HepG2 (cell line): ENCODE results near the gene PSMA7. TPM values are rescaled to one million over a fixed set of nuclear protein-coding genes. Genes with fewer than 3 reads are reported as not detected.

ENCODE experiments used
- BORCS8-MEF2B ChIP-seq: sonication (generic); formaldehyde crosslinking; IDR thresholded peaks from 2 replicates; pipeline ENCODE4 v1.8.0; 2022; ENCODE audit warnings: mild to moderate bottlenecking, missing genetic modification reagents
- CAMTA2 ChIP-seq: sonication (generic); formaldehyde crosslinking; IDR thresholded peaks from 2 replicates; pipeline ENCODE4 v1.4.0; 2020; ENCODE audit warnings: mild to moderate bottlenecking, missing genetic modification reagents, borderline replicate concordance
- GTF2F1 ChIP-seq: fragments of 150-350 bp; IDR thresholded peaks from 2 replicates; pipeline ENCODE4 v1.6.1; 2014; ENCODE audit warnings: low read length
- KDM5B ChIP-seq: sonication (generic); formaldehyde crosslinking; IDR thresholded peaks from 2 replicates; pipeline ENCODE4 v1.4.0; 2020; ENCODE audit warnings: missing genetic modification reagents, mild to moderate bottlenecking, borderline replicate concordance
- MYC ChIP-seq: sonication (generic); formaldehyde crosslinking; IDR thresholded peaks from 2 replicates; pipeline ENCODE4 v1.9.0; 2021; ENCODE audit warnings: missing genetic modification reagents, borderline replicate concordance
- NFKB2 ChIP-seq: sonication (generic); formaldehyde crosslinking; IDR thresholded peaks from 2 replicates; pipeline ENCODE4 v1.4.0; 2020; ENCODE audit warnings: missing genetic modification reagents, borderline replicate concordance
- POLR2AphosphoS2 ChIP-seq: IDR thresholded peaks from 2 replicates; pipeline ENCODE4 v1.6.1; 2011; ENCODE audit warnings: low read depth, low read length, improper control_type of control experiment
- ZNF235 ChIP-seq: sonication (generic); formaldehyde crosslinking; IDR thresholded peaks from 2 replicates; pipeline ENCODE4 v1.8.1; 2023; ENCODE audit warnings: mild to moderate bottlenecking, missing genetic modification reagents, borderline replicate concordance
- ZNF354B ChIP-seq: sonication (generic); formaldehyde crosslinking; IDR thresholded peaks from 2 replicates; pipeline ENCODE4 v1.8.0; 2022; ENCODE audit warnings: mild to moderate bottlenecking, missing genetic modification reagents
- polyA plus RNA-seq, 8 experiments: library from polyadenylated mRNA; depleted of rRNA in 3 of 8; stranded (reverse) in 7 of 8; unstranded in 1 of 8; fragments of >200 nt; fragmentation: Illumina TruSeq in 4 of 8; extraction: Trizol in 4 of 8; gene quantifications; 2 replicates each; pipeline versions ENCODE4 v1.2.1 to v1.2.3, GENCODE V29; 2011 to 2016; ENCODE audit warnings: low read depth in 4 of 8, missing spikeins in 1 of 8, mixed read lengths in 1 of 8; ENCODE audit not compliant: insufficient read depth in 1 of 8
- total RNA-seq, 5 experiments: library from RNA; depleted of rRNA; stranded (reverse); fragments of >200 nt; fragmentation: Illumina TruSeq; extraction: Trizol; gene quantifications; 2 replicates each; pipeline ENCODE4 v1.2.3, GENCODE V29; 2016; ENCODE audit warnings: low read depth in 1 of 5
- TF ChIP-seq, protein P1 (sequence below): sonication (generic); formaldehyde crosslinking; IDR thresholded peaks from 2 replicates; pipeline ENCODE4 v1.4.0; 2020; ENCODE audit warnings: missing genetic modification reagents
- TF ChIP-seq, protein P2 (sequence below): sonication (generic); formaldehyde crosslinking; IDR thresholded peaks from 2 replicates; pipeline ENCODE4 v1.4.0; 2020; ENCODE audit warnings: missing genetic modification reagents
- TF ChIP-seq, protein P3 (sequence below): sonication (generic); formaldehyde crosslinking; IDR thresholded peaks from 2 replicates; pipeline ENCODE4 v1.5.1; 2020; ENCODE audit warnings: mild to moderate bottlenecking, missing genetic modification reagents, moderate library complexity
- TF ChIP-seq, protein P4 (sequence below): sonication (generic); formaldehyde crosslinking; IDR thresholded peaks from 2 replicates; pipeline ENCODE4 v1.4.0; 2020; ENCODE audit warnings: missing genetic modification reagents

PSMA7 gene
- total and polyA plus RNA-seq, 2 of the 13 experiments (the other 11 are each of a cell fraction or from before 2014, with no cell fraction given) = 531 to 631 TPM

DNA sequence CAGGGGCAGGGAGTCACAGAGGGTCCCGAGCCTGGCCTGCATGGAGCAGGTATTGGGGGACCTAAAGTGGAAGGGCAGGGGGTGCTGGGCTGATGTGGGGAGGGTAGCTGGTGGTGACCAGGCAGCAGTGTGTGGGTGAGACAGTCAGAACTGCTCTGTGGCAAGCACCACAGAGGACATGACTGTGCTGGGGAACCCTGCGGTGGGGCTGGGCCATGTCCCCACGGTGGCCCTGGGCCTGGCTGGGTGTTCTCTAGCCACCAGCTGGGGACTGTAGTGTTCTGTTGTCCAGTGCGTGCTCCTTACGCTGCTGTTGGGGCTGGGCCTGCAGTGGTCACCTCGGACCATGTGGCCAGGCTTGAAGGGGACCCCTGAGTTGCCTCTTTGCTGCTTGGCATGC lies 3.9 kb upstream of the PSMA7 start (continued):
- TF ChIP-seq, protein P1, sequence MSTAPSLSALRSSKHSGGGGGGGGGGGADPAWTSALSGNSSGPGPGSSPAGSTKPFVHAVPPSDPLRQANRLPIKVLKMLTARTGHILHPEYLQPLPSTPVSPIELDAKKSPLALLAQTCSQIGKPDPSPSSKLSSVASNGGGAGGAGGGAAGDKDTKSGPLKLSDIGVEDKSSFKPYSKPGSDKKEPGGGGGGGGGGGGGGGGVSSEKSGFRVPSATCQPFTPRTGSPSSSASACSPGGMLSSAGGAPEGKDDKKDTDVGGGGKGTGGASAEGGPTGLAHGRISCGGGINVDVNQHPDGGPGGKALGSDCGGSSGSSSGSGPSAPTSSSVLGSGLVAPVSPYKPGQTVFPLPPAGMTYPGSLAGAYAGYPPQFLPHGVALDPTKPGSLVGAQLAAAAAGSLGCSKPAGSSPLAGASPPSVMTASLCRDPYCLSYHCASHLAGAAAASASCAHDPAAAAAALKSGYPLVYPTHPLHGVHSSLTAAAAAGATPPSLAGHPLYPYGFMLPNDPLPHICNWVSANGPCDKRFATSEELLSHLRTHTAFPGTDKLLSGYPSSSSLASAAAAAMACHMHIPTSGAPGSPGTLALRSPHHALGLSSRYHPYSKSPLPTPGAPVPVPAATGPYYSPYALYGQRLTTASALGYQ (CRISPR knock-in tag) = no peak
- TF ChIP-seq, protein P2, sequence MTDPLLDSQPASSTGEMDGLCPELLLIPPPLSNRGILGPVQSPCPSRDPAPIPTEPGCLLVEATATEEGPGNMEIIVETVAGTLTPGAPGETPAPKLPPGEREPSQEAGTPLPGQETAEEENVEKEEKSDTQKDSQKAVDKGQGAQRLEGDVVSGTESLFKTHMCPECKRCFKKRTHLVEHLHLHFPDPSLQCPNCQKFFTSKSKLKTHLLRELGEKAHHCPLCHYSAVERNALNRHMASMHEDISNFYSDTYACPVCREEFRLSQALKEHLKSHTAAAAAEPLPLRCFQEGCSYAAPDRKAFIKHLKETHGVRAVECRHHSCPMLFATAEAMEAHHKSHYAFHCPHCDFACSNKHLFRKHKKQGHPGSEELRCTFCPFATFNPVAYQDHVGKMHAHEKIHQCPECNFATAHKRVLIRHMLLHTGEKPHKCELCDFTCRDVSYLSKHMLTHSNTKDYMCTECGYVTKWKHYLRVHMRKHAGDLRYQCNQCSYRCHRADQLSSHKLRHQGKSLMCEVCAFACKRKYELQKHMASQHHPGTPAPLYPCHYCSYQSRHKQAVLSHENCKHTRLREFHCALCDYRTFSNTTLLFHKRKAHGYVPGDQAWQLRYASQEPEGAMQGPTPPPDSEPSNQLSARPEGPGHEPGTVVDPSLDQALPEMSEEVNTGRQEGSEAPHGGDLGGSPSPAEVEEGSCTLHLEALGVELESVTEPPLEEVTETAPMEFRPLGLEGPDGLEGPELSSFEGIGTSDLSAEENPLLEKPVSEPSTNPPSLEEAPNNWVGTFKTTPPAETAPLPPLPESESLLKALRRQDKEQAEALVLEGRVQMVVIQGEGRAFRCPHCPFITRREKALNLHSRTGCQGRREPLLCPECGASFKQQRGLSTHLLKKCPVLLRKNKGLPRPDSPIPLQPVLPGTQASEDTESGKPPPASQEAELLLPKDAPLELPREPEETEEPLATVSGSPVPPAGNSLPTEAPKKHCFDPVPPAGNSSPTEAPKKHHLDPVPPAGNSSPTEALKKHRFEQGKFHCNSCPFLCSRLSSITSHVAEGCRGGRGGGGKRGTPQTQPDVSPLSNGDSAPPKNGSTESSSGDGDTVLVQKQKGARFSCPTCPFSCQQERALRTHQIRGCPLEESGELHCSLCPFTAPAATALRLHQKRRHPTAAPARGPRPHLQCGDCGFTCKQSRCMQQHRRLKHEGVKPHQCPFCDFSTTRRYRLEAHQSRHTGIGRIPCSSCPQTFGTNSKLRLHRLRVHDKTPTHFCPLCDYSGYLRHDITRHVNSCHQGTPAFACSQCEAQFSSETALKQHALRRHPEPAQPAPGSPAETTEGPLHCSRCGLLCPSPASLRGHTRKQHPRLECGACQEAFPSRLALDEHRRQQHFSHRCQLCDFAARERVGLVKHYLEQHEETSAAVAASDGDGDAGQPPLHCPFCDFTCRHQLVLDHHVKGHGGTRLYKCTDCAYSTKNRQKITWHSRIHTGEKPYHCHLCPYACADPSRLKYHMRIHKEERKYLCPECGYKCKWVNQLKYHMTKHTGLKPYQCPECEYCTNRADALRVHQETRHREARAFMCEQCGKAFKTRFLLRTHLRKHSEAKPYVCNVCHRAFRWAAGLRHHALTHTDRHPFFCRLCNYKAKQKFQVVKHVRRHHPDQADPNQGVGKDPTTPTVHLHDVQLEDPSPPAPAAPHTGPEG (CRISPR knock-in tag) = no peak
- TF ChIP-seq POLR2AphosphoS2 (no peak), BORCS8-MEF2B (0 out of 2 replicates have a peak, but pooled peaks have one; percentile 21), ZNF354B (CRISPR knock-in tag) (0 out of 2 replicates have a peak, but pooled peaks have one; percentile 76), NFKB2 (0 out of 2 replicates have a peak, but pooled peaks have one; percentile 55), KDM5B (peak; percentile 61), GTF2F1 (no peak), MYC (peak; percentile 31; the same call in 1 of the 2 replicates), ZNF235 (CRISPR knock-in tag) (0 out of 2 replicates have a peak, but pooled peaks have one; percentile 30), CAMTA2 (CRISPR knock-in tag) (peak; percentile 60; the same call in 1 of the 2 replicates)
- TF ChIP-seq, protein P3, sequence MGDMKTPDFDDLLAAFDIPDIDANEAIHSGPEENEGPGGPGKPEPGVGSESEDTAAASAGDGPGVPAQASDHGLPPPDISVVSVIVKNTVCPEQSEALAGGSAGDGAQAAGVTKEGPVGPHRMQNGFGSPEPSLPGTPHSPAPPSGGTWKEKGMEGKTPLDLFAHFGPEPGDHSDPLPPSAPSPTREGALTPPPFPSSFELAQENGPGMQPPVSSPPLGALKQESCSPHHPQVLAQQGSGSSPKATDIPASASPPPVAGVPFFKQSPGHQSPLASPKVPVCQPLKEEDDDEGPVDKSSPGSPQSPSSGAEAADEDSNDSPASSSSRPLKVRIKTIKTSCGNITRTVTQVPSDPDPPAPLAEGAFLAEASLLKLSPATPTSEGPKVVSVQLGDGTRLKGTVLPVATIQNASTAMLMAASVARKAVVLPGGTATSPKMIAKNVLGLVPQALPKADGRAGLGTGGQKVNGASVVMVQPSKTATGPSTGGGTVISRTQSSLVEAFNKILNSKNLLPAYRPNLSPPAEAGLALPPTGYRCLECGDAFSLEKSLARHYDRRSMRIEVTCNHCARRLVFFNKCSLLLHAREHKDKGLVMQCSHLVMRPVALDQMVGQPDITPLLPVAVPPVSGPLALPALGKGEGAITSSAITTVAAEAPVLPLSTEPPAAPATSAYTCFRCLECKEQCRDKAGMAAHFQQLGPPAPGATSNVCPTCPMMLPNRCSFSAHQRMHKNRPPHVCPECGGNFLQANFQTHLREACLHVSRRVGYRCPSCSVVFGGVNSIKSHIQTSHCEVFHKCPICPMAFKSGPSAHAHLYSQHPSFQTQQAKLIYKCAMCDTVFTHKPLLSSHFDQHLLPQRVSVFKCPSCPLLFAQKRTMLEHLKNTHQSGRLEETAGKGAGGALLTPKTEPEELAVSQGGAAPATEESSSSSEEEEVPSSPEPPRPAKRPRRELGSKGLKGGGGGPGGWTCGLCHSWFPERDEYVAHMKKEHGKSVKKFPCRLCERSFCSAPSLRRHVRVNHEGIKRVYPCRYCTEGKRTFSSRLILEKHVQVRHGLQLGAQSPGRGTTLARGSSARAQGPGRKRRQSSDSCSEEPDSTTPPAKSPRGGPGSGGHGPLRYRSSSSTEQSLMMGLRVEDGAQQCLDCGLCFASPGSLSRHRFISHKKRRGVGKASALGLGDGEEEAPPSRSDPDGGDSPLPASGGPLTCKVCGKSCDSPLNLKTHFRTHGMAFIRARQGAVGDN = peak; percentile 1; the same call in 1 of the 2 replicates
- TF ChIP-seq, protein P4, sequence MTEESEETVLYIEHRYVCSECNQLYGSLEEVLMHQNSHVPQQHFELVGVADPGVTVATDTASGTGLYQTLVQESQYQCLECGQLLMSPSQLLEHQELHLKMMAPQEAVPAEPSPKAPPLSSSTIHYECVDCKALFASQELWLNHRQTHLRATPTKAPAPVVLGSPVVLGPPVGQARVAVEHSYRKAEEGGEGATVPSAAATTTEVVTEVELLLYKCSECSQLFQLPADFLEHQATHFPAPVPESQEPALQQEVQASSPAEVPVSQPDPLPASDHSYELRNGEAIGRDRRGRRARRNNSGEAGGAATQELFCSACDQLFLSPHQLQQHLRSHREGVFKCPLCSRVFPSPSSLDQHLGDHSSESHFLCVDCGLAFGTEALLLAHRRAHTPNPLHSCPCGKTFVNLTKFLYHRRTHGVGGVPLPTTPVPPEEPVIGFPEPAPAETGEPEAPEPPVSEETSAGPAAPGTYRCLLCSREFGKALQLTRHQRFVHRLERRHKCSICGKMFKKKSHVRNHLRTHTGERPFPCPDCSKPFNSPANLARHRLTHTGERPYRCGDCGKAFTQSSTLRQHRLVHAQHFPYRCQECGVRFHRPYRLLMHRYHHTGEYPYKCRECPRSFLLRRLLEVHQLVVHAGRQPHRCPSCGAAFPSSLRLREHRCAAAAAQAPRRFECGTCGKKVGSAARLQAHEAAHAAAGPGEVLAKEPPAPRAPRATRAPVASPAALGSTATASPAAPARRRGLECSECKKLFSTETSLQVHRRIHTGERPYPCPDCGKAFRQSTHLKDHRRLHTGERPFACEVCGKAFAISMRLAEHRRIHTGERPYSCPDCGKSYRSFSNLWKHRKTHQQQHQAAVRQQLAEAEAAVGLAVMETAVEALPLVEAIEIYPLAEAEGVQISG (CRISPR knock-in tag) = peak; percentile 13; the same call in 1 of the 2 replicates
